Lower leg skin (tissue), 3 donors: ENCODE results near the gene TAS1R1.

Experiments
- CTCF ChIP-seq, 3 donors: fragments of 450-650 bp; IDR thresholded peaks; one replicate each; pipeline ENCODE4 v1.5.1; 2016; ENCODE audit warnings: antibody characterized with exemption in 3 of 3, mild to moderate bottlenecking in 3 of 3, moderate library complexity in 2 of 3
- POLR2A ChIP-seq, 2 donors: fragments of 450-650 bp; IDR thresholded peaks; one replicate each; pipeline ENCODE4 v1.6.1; 2016 to 2017; ENCODE audit warnings: antibody characterized with exemption in 2 of 2, mild to moderate bottlenecking in 1 of 2, moderate library complexity in 1 of 2

DNA sequence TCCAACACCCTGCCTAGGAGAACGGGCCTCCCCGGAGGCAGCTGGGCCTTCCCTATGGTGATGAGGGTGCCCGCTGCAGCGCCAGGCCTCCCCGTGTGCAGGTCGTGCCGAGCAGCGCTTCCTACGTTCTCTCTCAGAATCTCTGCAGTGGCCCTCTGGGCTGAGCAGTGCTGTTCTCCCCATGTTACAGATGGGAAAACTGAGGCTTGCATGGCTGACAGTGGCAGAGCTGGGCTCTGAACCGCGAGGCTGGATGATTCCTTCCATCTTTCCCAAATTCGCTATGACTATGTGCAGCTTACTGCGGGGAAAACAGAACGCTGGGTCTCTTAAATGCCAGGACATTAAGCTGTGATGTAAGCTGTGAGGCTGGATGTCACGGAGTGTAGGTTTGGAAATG, 38.7 kb downstream of the TAS1R1 start:
- TF ChIP-seq CTCF (IDR thresholded peaks at IDR 0.05) (no peak), POLR2A (IDR thresholded peaks at IDR 0.05) (no peak)
